HCEC 1CT (cell line): ENCODE data around the gene TMEM183A.
A peak's percentile ranks its signal among the peaks of the same experiment; 100 is the strongest.
"Not testable (repeated sequence)": the region's sequence is repeated elsewhere in the genome, so short reads cannot be mapped to it uniquely, and the experiment has no call there.

Source experiments
- DNase-seq: peaks from one replicate; pipeline ENCODE4 v3.0.0-alpha.2; 2017

Gene TMEM183A

DNA sequence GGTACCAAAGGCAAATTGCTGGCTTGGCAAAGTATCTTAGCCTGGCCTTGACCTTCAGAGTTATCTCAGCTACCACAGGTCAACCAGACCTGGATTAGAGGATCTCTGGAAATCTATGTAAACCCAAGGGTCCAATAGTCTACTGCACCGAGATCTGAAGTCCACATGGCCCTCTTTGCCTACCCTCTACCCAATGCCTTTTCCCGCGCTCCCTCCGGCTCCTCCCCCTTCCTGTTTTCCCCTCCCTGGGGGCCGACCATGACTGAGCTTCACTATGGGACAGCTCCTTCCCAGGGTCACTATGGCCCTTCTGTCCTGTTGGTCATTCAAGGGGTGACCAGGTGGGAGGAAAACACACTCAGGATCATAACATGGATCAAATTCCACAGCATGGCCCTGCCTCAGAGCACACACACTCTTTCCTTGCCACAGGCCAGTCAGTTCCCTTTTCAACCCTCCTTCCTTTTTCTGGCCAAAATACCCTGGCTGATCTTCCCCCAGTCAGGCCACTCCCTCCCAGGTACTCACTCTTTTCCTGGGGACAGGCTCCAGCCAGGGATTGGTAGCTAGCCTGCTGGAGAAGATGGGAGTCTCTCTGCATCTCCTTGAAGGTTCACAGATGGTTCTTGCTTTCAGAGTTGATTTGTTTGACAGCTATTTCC is 19.1 kb upstream of the TMEM183A start:
- DNase-seq: no peak

DNA sequence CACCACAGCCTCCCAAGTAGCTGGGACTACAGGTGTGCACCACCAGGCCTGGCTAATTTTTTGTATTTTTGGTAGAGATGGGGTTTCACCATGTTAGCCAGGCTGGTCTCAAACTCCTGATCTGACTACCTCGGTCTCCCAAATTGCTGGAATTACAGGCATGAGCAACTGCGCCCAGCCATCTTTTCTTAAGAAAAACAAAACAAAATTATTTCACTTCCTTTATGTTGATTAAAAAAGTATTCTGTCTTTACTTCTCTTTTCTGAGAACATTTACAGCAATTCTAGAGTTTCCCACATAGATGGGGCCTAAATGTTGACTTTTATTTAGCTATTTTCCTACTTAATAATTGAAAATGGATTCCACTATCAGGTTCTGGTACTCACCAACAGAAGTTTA is 17.3 kb upstream of the TMEM183A start:
- no peak for DNase-seq

DNA sequence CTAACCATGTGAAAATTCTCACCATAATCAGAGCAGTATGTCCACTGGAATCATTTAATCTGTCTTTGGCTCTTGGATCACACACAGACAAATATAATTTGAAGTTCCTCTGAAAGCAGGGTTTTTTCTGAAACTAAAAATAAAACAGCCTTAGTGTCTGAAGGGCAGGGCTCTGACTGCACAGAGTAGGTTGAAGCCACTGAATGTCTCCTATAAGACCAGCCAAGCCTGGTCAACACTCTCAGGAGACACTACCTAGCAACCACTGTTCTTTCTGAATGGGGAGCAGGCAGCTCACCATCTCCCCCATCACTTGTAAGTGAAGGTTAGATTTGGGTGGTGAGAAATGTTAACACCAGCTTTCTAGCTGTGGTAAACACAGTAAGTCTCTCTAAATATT is 16.1 kb upstream of the TMEM183A start:
- no peak for DNase-seq

DNA sequence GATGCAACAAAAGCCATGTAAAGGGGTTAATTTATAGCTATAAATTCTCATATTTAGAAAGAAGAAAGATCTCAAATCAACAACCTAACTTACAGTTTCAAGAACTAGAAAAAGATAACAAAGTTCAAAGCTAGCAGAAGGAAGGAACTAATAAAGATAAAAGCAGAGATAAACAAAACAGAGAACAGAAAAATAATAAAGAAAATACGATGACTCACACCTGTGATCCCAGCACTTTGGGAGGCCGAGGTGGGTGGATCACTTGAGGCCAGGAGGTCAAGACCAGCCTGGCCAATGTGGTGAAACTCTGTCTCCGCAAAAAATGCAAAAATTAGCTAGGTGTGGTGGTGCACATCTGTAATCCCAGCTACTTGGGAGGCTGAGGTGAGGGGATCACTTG is 12.4 kb upstream of the TMEM183A start:
- DNase-seq: no peak

DNA sequence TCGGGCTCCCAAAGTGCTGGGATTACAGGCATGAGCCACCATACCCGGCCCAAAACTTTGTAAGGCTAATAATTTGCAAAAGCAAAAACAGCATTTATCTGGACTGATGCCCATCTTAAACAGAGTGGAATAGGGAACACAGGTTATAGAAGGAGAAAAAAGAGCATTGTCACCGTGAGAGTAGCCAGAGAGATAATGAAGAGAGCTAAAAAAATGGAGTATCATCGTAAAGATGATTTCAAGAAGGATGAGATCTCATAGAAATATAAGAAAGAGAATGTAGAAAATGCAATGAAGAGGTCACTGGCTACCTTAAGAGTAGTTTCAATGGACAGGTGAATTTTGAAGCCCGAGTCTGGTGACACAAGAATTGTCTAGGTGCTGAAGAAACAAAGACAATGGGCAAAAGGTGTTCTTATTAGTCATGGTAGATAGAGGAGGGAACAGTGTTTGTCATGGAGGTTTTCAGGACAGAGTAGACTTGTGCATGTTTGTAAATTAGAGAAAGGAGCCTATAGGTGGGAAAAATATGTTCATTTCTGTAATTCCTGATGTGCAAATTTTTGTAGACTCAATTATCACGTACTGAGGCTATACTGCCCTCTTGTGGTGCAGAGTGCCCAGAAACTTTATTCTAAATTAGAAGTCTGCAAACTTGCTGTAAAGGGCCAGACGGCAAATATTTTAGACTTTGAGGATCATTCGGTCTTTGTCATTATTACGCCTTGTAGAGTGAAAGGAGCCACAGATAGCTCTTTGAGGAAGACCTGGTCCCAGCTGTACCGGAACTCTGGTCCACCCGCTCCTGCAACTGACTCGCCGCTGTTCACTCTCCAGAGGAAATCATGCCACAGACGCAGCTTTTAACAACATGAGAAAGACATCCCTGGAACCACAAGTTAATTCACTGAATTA is 8.1 kb upstream of the TMEM183A start:
- peak; percentile 31 for DNase-seq

DNA sequence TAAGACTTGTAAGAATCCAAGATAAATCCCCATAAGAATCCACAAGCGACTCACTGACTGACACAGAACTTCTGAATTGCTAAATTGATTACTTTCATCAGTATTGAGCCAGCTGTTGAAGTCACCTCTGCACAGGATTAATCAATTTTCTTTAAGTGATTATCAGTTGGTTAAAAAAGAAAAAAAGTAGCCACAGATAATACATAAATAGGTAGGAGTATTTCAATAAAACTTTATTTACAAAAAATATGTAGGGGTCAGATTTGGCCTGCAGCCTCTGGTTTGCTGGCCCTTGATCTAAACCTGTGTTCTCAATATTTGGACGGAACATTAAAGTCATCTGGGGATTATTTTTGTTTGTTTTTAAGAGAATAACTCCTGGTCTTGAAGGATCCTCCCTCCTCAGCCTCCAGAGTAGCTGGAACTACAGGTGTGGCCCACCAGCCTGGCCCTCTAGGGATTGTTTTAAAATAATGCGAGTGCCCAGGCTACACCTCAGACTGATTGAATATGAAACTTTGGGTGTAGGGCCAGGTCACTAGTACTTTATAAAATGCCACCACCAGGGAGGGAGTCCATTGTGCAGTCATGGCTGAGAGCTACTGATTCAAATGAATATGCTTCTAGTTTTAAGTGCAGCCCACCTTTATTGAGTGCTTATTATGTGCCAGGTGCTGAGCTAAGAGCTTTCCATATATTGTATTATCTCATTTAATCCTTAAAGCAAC is 6.8 kb upstream of the TMEM183A start:
- DNase-seq: no peak

DNA sequence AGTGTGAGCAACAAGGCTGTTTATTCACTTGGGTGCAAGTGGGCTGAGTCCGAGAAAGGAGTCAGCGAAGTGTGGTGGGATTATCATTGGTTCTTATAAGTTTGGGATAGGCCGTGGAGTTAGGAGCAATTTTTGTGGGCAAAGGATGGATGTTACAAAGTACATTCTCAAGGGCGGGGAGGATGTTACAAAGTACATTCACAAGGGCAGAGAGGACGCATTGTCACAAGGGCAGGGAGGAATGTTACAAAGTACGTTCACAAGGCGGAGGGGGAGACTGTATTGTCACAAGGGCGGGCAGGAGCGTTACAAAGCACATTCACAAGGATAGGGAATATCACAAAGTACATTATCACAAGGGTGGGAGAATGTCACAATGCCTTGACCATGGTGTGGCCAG is 5.2 kb upstream of the TMEM183A start:
- no peak for DNase-seq

DNA sequence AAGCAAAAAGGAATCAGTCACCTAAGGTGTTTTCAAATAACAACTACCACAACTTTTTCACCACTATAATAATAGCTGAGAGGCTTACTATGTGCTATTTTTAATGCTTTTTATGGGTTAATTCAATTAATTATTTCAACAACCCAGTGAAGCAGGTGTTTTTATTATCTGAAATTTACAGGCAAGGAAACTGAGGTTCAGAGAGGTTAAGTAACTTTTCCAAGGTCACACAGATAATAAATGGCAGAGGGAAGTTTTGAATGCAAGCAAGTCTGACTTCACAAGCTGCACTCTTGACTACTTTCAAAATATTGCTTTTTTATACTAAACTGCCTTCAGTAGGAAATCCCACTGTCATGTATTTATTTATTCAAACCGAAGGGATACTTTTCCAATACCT is 4.2 kb upstream of the TMEM183A start:
- DNase-seq: no peak

DNA sequence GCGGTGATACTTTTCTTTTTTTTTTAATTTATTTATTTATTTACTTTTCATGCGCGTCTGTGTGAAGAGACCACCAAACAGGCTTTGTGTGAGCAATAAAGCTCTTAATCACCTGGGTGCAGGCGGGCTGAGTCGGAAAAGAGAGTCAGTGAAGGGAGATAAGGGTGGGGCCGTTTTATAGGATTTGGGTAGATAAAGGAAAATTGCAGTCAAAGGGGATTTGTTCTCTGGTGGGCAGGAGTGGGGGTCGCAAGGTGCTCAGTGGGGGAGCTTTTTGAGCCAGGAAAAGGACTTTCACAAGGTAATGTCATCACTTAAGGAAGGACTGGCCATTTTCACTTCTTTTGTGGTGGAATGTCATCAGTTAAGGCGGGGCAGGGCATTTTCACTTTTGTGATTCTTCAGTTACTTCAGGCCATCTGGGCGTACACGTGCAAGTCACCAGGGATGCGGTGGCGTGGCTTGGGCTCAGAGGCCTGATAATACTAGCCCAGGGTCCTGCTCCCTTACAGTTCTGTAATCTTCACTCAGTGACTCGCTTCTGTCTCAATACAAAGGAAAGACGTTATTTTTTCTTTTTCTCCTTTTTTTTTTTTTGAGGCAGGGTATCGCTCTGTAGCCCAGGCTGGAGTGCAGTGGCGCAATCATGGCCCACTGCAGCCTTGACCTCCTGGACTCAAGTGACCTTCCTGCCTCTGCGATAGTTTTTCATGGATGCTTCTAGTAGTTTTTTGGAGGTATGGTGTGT is 1.6 kb upstream of the TMEM183A start:
- not testable (repeated sequence) for DNase-seq

DNA sequence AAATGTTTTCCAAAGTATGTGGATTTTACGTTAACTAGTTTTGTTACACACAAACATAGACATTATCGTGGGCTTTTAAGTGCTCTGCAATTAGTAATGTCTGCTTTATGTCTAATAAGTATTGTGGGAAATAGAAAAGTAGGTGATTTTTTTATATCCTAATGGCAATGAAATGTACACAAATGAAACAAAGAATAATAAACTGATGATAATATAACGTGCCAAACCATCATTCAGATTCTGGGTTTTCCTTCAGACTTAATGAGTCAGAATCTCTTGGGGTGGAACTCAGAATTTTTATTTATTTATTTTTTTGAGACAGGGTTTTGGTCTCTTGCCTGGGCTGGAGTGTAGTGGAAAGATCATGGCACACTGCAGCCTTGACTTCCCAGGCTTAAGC is 2.0 kb downstream of the TMEM183A start:
- no peak for DNase-seq

DNA sequence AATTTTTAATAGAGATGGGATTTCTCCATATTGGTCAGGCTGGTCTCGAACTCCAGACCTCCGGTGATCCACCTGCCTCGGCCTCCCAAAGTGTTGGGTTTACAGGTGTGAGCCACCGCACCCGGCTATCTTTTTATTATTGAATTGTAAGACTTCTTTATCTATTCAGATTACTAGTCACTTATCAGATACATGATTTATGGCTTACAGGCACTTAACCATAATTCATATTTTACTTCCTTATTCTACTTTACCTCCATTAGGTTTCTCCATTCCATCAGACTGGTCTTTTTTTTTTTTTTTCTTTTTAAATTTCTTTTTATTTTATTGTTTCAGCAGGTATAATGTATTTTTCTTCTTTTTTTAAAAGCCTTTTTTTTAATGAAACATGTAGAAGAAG is 4.4 kb downstream of the TMEM183A start:
- no peak for DNase-seq

DNA sequence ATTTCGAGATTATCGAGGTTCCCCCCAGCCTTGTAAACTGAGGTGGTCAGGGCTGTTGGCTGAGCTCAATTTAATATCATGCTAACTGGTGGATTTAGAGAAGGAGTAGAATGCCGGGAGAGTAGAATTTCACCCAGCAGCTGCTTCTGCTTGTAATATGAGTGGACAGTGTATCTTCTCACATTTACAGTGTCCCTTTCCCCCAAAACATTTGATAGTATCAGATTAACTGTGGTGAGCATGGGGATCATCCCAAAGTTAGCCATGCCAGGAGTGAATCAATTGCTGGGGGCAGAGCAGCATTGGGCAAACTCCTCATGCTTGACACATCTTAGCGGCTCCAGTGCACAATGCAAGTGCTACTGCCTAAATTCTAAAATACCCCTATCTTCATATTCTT is 9.9 kb downstream of the TMEM183A start:
- no peak for DNase-seq

DNA sequence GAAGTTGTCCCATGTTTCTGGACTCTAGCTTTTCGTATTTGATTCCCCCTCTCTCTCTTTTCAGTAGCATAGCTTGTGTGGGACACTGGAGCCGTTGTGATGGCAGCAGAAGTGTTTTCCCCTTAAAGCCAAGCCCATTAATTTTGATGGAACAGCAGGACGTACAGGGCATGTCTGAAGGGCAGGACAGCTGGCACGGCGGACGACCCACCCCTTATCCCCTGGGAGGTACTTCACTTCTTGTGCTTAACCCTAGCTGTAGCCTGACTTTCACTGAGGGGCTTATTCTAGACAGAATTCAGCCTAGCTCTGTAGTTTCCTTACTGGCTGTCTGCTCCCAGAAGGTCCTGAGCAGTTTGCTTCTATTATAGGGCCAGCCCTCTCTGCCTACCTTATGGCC is 10.5 kb downstream of the TMEM183A start:
- no peak for DNase-seq

DNA sequence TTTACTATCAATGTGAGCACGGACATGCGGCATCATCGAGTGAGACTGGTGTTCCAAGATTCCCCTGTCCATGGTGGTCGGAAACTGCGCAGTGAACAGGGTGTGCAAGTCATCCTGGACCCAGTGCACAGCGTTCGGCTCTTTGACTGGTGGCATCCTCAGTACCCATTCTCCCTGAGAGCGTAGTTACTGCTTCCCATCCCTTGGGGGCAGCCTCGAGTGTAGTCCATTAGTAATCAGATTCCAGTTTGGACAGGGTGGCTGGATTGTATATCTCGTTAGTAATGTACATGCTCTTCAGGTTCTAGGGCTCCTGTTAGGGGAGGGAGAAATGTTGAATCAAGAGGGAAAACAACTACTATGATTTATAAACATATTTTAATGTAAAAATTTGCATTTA is 15.7 kb downstream of the TMEM183A start:
- DNase-seq: not testable (repeated sequence)

DNA sequence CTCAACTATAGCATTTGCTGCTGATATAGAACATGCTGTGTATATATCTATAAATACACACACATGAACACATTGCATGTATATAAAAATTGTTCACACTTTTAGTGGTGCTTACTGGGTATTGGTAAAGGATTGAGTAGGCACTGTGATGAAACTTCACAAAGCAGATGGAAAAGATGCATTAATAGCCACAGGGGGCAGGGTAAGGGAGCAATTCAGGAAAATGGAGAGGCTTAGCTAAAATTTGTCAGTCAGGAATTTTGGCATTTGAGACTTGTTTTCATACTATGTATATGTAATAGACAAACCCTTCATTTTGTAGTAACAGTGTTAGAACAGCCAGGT is 18.5 kb downstream of the TMEM183A start:
- DNase-seq: no peak

DNA sequence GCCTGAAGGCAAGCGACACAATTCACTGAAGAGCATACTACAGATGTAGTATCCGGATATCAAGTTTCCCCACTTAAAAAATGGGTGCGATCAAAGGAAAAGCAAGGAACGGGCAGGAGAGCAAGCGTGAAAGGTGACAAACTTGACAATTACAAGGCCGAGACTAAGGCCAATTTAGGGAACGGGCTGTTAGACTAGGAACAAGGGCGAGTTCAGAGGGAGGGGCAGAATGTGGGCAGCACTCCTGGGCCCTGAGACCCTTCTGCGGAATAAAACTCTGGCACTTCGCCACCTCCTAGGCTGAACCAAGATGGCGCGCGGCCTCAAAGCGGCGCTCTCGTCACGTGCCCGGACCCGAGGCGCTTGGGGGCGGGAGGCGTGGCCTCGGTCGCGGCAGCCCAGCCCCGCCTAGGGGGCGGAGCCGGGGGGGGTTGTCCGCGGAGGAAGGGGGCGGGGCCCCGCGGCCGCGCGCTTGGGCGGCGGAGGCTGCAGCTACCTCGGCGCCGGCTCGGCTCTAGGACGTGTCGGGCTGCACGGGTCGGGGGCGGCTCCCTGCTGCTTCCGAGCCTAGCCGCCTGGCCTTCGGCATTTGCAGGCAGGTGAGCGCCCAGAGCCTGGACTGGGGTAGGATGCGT is 19.0 kb downstream of the TMEM183A start, which contains the start of gene PPFIA4:
Gene PPFIA4, plus strand, starts transcription at position 461 of the 635 bp plus-strand sequence. CDS start 12,518 bp downstream, outside the sequence.
- DNase-seq: peak; percentile 74

DNA sequence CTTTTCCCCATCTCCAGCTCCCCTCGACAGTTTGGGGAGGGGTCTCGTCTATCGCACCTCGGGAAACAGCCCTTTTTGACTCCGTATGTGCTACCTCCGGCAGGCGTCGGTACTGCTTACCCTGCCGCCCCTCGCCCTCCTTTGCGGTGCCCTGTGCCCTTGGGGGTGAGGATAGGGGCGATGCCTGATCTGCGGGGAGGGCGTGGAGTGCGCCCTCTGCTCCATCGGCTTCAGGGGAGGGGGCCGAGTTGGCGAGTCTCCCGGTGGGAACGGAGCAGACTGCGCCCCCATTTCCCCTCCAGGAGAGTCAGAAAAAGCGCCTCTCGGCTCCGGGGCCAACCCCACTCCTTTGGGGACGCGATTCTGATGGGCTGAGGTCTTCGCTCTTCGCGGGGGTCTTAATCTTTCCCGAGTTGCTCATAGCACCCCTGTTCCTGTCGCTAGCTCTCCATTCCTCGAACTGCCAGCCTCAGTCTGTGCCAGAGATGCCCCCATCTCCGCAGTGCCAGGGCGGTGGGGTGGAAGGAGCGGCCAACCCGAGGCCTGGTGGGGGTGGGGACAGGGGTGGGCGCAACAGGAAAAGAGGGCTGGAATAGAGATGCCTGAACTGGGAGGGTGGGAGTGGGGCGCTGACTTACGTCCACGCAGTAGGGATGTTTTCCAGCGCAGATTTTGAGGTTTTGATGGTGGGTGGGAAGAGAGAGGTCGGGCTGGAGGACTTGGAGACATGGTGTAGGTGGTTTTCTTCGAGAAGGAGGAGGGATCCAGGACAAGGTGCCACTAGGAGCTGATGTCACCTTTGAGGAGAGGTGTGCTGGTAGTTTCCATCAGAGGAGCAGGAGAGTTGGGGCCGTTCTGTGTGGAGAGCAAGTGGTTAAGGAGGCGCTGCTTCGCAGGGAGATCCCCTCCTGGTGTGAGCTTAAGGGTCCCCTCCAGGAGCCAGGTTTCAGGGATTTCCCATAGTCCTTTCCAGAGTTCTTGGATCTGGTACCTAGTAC is 19.8 kb downstream of the TMEM183A start:
- DNase-seq: no peak

DNA sequence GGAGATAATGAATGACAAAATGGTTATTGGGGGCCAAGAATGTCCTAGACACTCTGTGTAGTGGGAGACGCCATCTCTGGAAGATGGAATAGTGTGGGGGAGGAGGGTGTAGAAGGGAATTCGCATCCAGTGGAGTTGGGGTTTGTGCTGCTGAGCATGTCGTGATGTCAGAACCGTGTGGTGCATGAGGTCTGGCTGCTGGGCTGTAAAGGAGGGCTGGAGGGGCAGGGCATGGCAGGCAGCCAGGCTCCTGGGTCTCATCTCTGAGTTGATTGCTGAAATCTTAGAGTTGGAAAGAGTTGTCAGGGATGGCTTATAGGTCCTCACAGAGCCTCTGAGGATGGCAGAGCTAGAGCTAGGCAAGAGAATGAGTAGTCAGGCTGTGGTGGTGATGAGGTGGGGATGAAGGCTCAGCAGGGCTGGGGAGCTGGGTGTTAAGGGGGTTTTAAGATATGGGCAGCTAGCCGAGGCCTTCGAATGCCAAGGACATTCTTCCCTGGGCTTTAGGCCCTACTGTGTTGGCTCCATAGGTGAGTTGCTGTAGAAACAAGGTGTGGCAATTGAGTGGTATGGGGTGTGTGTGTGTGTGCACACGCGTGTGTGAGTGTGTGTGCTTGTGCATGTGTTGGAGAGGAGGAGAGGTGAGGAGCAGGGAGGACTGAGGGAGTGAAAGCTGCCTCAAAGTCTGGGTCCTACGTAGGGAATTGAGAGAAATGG is 21.1 kb downstream of the TMEM183A start:
- DNase-seq: no peak

DNA sequence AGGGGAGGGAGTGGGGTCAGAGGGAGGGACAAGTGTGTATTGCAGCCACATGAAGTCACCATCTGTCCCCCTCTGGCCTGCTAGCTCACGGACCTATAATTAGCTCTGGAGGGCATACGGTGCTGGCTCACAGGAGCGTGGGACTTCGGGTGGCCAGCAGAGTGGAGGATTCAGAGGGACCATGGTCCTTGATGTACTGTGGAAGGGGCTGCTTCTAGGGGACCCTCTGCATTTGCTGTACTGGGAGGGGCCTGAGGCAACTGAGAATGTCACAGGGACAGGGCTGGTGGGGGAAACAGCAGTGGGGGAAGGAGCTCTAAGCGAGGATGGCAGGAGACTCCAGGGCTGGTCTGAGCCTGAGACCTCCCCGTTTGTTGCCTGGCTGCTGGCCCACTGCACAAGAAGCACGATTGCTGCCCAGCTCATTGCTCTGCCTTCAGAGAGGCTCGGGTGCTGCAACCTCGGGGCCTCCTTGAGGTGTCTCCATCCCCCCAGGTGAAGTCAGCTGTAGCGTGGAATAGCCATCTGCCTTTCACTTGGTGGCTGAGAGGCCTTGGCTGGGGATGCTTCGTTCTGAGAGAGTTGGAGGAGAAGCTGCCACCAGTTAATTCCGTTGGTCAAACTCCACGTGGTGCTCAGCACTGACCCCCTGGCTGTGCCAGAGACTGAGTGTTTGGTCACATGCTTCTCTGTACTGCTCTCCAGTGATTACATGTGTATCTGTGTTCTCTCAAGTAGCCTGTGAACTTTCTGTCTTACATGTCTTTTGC is 21.8 kb downstream of the TMEM183A start:
- DNase-seq: no peak

DNA sequence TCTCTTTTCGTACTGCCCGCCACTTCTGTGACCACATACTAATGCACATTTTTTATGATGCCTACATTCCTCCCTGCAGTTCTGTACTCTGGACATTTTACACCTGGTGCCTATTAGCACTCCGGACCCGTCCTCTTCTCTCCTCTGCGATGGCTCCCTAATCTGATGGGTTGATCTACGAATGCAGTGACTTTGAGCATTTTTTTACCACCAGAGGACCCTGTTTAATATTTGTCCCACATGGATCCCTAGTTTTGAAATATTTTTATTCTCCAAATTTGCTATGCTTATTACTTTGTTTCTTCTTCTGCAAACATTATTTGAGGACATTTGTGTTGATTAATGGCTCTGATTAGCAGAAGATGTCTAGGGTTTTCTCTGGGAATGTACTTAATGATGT is 24.3 kb downstream of the TMEM183A start:
- peak; percentile 14 for DNase-seq
